Melanocyte of skin (primary cell): ENCODE data around the gene OR52M1. TPM values are rescaled to one million over a fixed set of nuclear protein-coding genes. Genes with fewer than 3 reads are reported as not detected.

Experiments
- total RNA-seq, 2 donors: library from RNA; depleted of rRNA; stranded (reverse); fragments of >200 nt; gene quantifications; 2 replicates each; pipeline ENCODE4 v1.2.3, GENCODE V29; 2012

The OR52M1 gene
- total RNA-seq, result not detected

GRCh38 chr11:4544891-4545290 is at the start of gene OR52M1:
OR52M1 (plus strand) TSS chr11:4545191; CDS start chr11:4545191, 0 bp downstream.

GRCh38 chr11:4581443-4581842 is 36.5 kb downstream of the OR52M1 start, which contains the start of gene OR52I2:
OR52I2 (plus strand) TSS chr11:4581743.

GRCh38 chr11:4593739-4594138 is 48.7 kb downstream of the OR52M1 start, which contains the start of gene OR52I1:
OR52I1 (plus strand) TSS chr11:4594039; CDS start chr11:4594039, 0 bp downstream.

Other genes with a start within 250 kb of the OR52M1 start
- gene OR52B4, start 176.8 kb upstream of the OR52M1 start, total RNA-seq, result not detected
- gene TRIM21, start 151.5 kb upstream of the OR52M1 start, total RNA-seq, result 100 to 1,000 TPM in 1 of 2 donors, 10 to 100 TPM in 1; 57.5 to 100 TPM
- under 1 TPM; 0.34 to 1.00 TPM for gene OR52K2, start 95.9 kb upstream of the OR52M1 start, total RNA-seq
- gene OR52K1, start 62.5 kb upstream of the OR52M1 start, total RNA-seq, result under 1 TPM; under 0.01 TPM
- gene OR52I2, start 36.6 kb downstream of the OR52M1 start, total RNA-seq, result not detected
- not detected for gene OR52I1, start 48.8 kb downstream of the OR52M1 start, total RNA-seq
- gene TRIM68, start 63.0 kb downstream of the OR52M1 start, total RNA-seq, result 10 to 100 TPM in 1 of 2 donors, 1 to 10 TPM in 1; 8.3 to 10.7 TPM
- not detected for gene OR51D1, start 92.3 kb downstream of the OR52M1 start, total RNA-seq
- not detected for gene OR51E1, start 98.8 kb downstream of the OR52M1 start, total RNA-seq
- not detected for gene OR51E2, start 152.7 kb downstream of the OR52M1 start, total RNA-seq
- not detected for gene MMP26, start 159.6 kb downstream of the OR52M1 start, total RNA-seq
- gene OR51F1, start 224.7 kb downstream of the OR52M1 start, total RNA-seq, result not detected